GM18526 (cell line): ENCODE measurements around the gene MME.

ENCODE experiments used
- POLR2A ChIP-seq: IDR thresholded peaks from 3 replicates; pipeline ENCODE4 v1.6.1; 2011; ENCODE audit not compliant: insufficient read length; ENCODE audit errors: extremely low read depth

The MME gene

DNA sequence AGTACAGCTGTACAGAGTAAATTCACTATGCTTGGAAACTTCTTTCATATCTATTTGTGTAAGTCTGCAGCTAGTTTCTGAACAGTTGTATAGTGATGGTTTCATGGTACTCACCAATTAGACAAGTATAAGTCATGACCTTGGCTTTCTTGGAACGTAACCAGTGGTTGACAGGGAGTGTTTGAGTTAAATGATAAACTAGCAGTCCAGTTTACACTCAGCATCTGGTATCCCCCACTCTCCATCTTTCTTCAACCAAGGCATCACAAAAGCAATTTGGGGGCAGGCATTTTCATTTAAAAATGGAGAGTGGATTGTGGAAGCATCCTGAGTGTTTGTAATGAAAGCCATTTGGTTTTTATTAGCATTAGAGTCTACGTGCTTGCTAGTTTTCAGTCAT is 26.0 kb downstream of the MME start:
- TF ChIP-seq POLR2A, result no peak

- TF ChIP-seq POLR2A, result no peak
Measured at GRCh38 chr3:155110022-155110421, 29.9 kb downstream of the MME start.

- TF ChIP-seq POLR2A, result no peak
Measured at GRCh38 chr3:155110996-155111901, 31.1 kb downstream of the MME start.

GRCh38 chr3:155111971-155112370 is 31.9 kb downstream of the MME start:
- no peak for TF ChIP-seq POLR2A

GRCh38 chr3:155112661-155113389 is 32.7 kb downstream of the MME start:
- no peak for TF ChIP-seq POLR2A

- TF ChIP-seq POLR2A, result no peak
Measured at GRCh38 chr3:155129396-155129795, 49.3 kb downstream of the MME start.

GRCh38 chr3:155130001-155130400 is 49.9 kb downstream of the MME start:
- TF ChIP-seq POLR2A, result no peak

GRCh38 chr3:155131104-155131503 is 51.0 kb downstream of the MME start:
- TF ChIP-seq POLR2A, result no peak

GRCh38 chr3:155135003-155135402 is 54.9 kb downstream of the MME start:
- TF ChIP-seq POLR2A, result no peak

- TF ChIP-seq POLR2A, result no peak
Measured at GRCh38 chr3:155138677-155139076, 58.6 kb downstream of the MME start.

DNA sequence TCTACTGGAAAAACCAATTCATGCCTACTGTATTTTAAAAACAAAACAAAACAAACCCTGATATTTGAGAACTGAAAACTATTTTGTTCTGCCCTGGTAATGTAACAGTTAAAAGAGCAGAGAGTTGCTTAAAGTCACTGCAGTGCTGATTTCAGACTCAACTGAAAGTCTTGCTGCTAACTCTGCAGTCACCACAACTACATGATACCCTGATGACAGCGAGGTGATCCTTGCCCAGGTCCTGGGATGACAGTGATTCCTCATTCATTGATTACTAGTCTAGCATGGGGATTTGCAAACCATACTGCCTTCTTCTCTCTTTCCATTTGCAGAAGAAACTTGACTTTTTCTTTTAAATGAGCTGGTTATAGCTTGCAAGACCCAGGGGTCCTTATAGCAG is 67.5 kb downstream of the MME start:
- TF ChIP-seq POLR2A, result no peak

DNA sequence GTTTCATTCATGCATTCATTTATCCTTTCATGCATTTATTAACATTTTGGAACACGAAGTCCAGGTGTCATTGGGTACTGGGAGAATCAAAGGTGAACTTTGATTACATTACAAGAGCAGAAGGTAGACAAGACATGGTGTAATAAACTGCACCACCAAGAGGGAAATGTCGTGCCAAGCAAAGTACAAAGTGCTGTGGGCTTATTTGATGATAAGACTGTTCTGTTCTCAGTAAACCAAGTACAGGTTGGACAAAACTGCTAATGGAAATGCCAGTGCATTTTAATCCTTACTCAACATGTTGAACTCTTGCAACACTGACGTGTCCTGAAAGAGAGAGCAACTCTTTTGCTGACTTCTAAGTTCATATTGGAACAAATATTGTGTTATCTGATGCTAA is 69.4 kb downstream of the MME start:
- no peak for TF ChIP-seq POLR2A

DNA sequence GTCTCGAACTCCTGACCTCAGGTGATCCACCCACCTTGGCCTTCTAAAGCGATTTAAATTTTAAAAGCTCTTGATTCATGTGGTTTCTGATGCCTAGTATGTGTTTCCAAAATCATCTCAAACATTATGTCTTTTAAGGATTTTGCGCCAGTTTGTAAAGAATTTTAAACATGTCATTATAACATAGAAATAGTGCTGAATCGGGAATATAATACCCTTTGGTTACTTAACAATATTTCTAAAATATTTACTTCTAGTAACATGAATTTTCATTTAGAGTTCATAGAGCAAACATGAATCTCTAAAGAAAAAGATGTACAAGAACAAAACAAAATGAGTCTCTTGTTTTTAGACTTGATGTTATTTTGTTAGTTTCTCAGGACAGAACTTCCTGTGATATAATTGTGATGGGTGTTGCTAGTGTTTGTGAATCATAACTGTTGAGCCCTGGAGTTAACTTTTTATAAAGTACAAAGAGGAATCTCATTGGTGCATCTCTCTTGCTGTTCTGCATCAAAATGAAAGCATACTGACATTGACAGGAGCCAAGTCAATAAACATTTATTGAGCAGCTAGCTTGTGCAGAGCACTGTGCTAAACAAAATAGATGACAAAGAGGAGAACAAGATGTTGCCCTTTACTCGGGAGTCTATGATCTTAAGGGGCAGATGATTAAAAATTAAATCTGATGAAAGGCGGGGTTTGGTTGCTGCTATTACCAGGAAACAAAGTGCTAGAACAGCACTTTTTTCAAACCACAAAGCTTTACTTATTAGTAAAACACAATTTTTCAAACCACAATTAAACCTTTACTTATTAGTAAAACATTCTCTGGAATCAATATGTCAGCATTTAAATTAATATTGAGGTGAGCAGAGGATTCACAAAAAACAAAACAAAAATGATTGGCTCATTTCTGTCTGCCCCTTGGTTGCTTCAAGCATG is 73.4 kb downstream of the MME start:
- no peak for TF ChIP-seq POLR2A

DNA sequence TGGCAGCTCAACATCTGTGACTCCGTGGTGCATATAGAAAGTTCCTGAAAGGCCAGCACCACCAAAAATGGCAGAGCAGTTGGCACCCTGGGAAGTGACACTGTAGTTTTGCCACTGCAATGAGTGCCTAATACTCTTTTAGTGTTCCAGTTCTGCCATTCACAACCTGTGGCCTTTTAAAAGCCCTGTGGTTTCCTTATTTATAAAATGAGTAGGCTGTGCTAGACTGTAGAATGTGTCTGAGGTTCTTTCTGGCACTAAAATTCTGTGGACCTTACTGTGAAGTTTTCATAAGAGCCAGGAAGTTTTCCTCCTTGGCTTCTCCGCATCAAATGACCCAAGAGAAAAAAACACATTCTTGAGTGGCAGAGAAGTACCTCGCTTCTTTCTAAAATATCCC is 74.1 kb downstream of the MME start:
- TF ChIP-seq POLR2A, result no peak

GRCh38 chr3:155158346-155159037 is 78.4 kb downstream of the MME start:
- TF ChIP-seq POLR2A, result no peak
